HepG2 (cell line): ENCODE results near the gene CCDC9B. TPM values are rescaled to one million over a fixed set of nuclear protein-coding genes. Genes with fewer than 3 reads are reported as not detected.

Experiments
- ATAC-seq: fragments of 200-7000 bp; cut with Tn5 transposase; 3 replicates; pipeline ENCODE4 v1.9.1; 2020; ENCODE audit warnings: mild to moderate bottlenecking, moderate library complexity
- BruUV-seq: library from RNA; stranded (reverse); fragments of 400-500 nt; replicated peaks from 2 replicates; lab custom pipeline; 2021; lab: Mats Ljungman, UMichigan
- CTCF ChIA-PET: fragments of 300-600 bp; formaldehyde crosslinking; extraction: SDS; loops from one replicate; lab custom pipeline; 2021; ENCODE audit warnings: low total read pairs, inconsistent platforms, low intra/inter-chr PET ratio; lab: Yijun Ruan, JAX
- POLR2A ChIA-PET: fragments of 350-600 bp; sonication (Branson Sonifier 250); formaldehyde crosslinking; loops from one replicate; lab custom pipeline; 2020; ENCODE audit warnings: antibody characterized with exemption, inconsistent platforms; lab: Yijun Ruan, JAX
- DNase-seq: peaks from one replicate; pipeline ENCODE4 v3.0.0-alpha.2; 2015; ENCODE audit warnings: low spot score
- FAIRE-seq: peaks from 3 replicates; lab custom pipeline; 2011; peaks lifted over from hg19 to GRCh38; lab: Jason Lieb, UNC
- H2AFZ ChIP-seq: one replicate; pipeline ENCODE4 v1.6.1; 2011; ENCODE audit warnings: low read length, inconsistent platforms
- H3K27ac ChIP-seq: fragments of 300-600 bp; 3 replicates; pipeline ENCODE4 v1.8.0; 2011; ENCODE audit warnings: mixed run types, mild to moderate bottlenecking, mixed read lengths, low read length, inconsistent platforms; ENCODE audit not compliant: insufficient read depth; ENCODE audit errors: extremely low read length
- H3K27me3 ChIP-seq, 2 experiments: fragments of 200-600 bp in 1 of 2; 2 replicates in 1 of 2; 3 replicates in 1 of 2; pipeline versions ENCODE4 v1.6.0 to v1.8.0; 2011; ENCODE audit warnings: low read length in 2 of 2, mild to moderate bottlenecking in 2 of 2, moderate library complexity in 2 of 2, inconsistent platforms in 1 of 2; ENCODE audit not compliant: insufficient read depth in 2 of 2, control insufficient read depth in 1 of 2
- H3K36me3 ChIP-seq, 2 experiments: fragments of 200-600 bp in 1 of 2; replicated peaks in 1 of 2; 2 replicates in 1 of 2; 3 replicates in 1 of 2; pipeline versions ENCODE4 v1.5.1 to v1.8.0; 2011; ENCODE audit warnings: low read length in 2 of 2, inconsistent platforms in 1 of 2; ENCODE audit not compliant: insufficient read depth in 2 of 2, control insufficient read depth in 1 of 2
- H3K4me1 ChIP-seq: 2 replicates; pipeline ENCODE4 v1.5.1; 2012; ENCODE audit warnings: low read length, inconsistent platforms; ENCODE audit not compliant: insufficient read depth
- H3K4me2 ChIP-seq: 2 replicates; pipeline ENCODE4 v1.6.0; 2011; ENCODE audit warnings: low read depth, low read length, inconsistent platforms
- H3K4me3 ChIP-seq, 3 experiments: fragments of 200-600 bp in 1 of 3; sonication (generic), shearing (Covaris generic) in 1 of 3; replicated peaks in 1 of 3; 2 replicates each; pipeline ENCODE4 v1.5.1; 2011 to 2016; ENCODE audit warnings: low read length in 3 of 3, inconsistent platforms in 2 of 3, low read depth in 2 of 3, mild to moderate bottlenecking in 2 of 3, control low read depth in 1 of 3, mixed read lengths in 1 of 3; ENCODE audit not compliant: insufficient read depth in 1 of 3
- H3K79me2 ChIP-seq: one replicate; pipeline ENCODE4 v1.6.1; 2011; ENCODE audit warnings: low read length, inconsistent platforms; ENCODE audit not compliant: insufficient read depth
- H3K9ac ChIP-seq: 2 replicates; pipeline ENCODE4 v1.6.0; 2011; ENCODE audit warnings: mild to moderate bottlenecking, low read depth, low read length, inconsistent platforms; ENCODE audit not compliant: insufficient read depth
- H3K9me3 ChIP-seq: 2 replicates; pipeline ENCODE4 v1.5.1; 2012; ENCODE audit warnings: mild to moderate bottlenecking, low read length
- H4K20me1 ChIP-seq: 2 replicates; pipeline ENCODE4 v1.6.0; 2011; ENCODE audit warnings: inconsistent platforms, mild to moderate bottlenecking, low read length, moderate library complexity; ENCODE audit not compliant: insufficient read depth
- CTCF ChIP-seq: sonication (generic); formaldehyde crosslinking; IDR thresholded peaks from 2 replicates; pipeline ENCODE4 v1.5.0; 2020; ENCODE audit warnings: mild to moderate bottlenecking, missing genetic modification reagents, moderate library complexity
- FLYWCH1 ChIP-seq: sonication (generic); formaldehyde crosslinking; IDR thresholded peaks from 2 replicates; pipeline ENCODE4 v1.8.1; 2023; ENCODE audit warnings: mild to moderate bottlenecking, missing genetic modification reagents
- FOXO1 ChIP-seq: sonication (generic); formaldehyde crosslinking; IDR thresholded peaks from 2 replicates; pipeline ENCODE4 v1.4.0; 2020; ENCODE audit warnings: missing genetic modification reagents
- HINFP ChIP-seq: sonication (generic); formaldehyde crosslinking; IDR thresholded peaks from 2 replicates; pipeline ENCODE4 v1.4.0; 2020; ENCODE audit warnings: low read depth, mild to moderate bottlenecking, missing genetic modification reagents
- HMG20B ChIP-seq: conservative IDR thresholded peaks from 2 replicates; pipeline ENCODE4 v1.6.1; 2016; ENCODE audit warnings: missing genetic modification reagents, missing compliant biosample characterization
- PATZ1 ChIP-seq: sonication (generic); formaldehyde crosslinking; IDR thresholded peaks from 2 replicates; pipeline ENCODE4 v1.4.0; 2020; ENCODE audit warnings: missing genetic modification reagents
- PCBP1 ChIP-seq: fragments of 200-400 bp; formaldehyde crosslinking; IDR thresholded peaks from 2 replicates; pipeline ENCODE4 v1.6.1; 2017; ENCODE audit warnings: mild to moderate bottlenecking, low read depth, low read length, borderline replicate concordance
- SOX6 ChIP-seq, 2 experiments: fragments of 450-650 bp in 1 of 2; sonication (generic) in 1 of 2; formaldehyde crosslinking in 1 of 2; IDR thresholded peaks; 2 replicates each; pipeline versions ENCODE4 v1.4.0 to v1.6.1; 2017 to 2020; ENCODE audit warnings: antibody characterized with exemption in 1 of 2, mild to moderate bottlenecking in 1 of 2, missing genetic modification reagents in 1 of 2
- ZNF20 ChIP-seq: sonication (generic); formaldehyde crosslinking; IDR thresholded peaks from 2 replicates; pipeline ENCODE4 v1.4.0; 2020; ENCODE audit warnings: mild to moderate bottlenecking, moderate library complexity, missing genetic modification reagents
- ZXDC ChIP-seq: sonication (generic); formaldehyde crosslinking; IDR thresholded peaks from 2 replicates; pipeline ENCODE4 v1.5.0; 2020; ENCODE audit warnings: mild to moderate bottlenecking, missing genetic modification reagents
- WGBS: methylation state at CpG from one replicate; pipeline ENCODE4 v1.1.6; 2017; ENCODE audit warnings: low lambda C conversion rate; 5-methylcytosine and 5-hydroxymethylcytosine counted together
- in situ Hi-C: cut with HindIII; loops from 2 replicates; pipeline ENCODE4 v1.10.0; 2017; ENCODE audit warnings: low pct_unique_long_range_greater_than_20kb; ENCODE audit not compliant: extremely low pct_ligation_motif_present
- intact Hi-C: fragments of 100-400 bp; cut with micrococcal nuclease; formaldehyde crosslinking; loops from one replicate; pipeline ENCODE4 v1.10.0; 2022; ENCODE audit not compliant: unreplicated experiment
- polyA plus RNA-seq, 8 experiments: library from polyadenylated mRNA; depleted of rRNA in 3 of 8; stranded (reverse) in 7 of 8; unstranded in 1 of 8; fragments of >200 nt; fragmentation: Illumina TruSeq in 4 of 8; extraction: Trizol in 4 of 8; gene quantifications; 2 replicates each; pipeline versions ENCODE4 v1.2.1 to v1.2.3, GENCODE V29; 2011 to 2016; ENCODE audit warnings: low read depth in 4 of 8, missing spikeins in 1 of 8, mixed read lengths in 1 of 8; ENCODE audit not compliant: insufficient read depth in 1 of 8
- total RNA-seq, 5 experiments: library from RNA; depleted of rRNA; stranded (reverse); fragments of >200 nt; fragmentation: Illumina TruSeq; extraction: Trizol; gene quantifications; 2 replicates each; pipeline ENCODE4 v1.2.3, GENCODE V29; 2016; ENCODE audit warnings: low read depth in 1 of 5

The CCDC9B gene
- total and polyA plus RNA-seq, 2 of the 13 experiments (the other 11 are each of a cell fraction or from before 2014, with no cell fraction given): 0.98 to 1.6 TPM

- Histone ChIP-seq H3K36me3 (no peaks in the 10 kb centered on the region), H3K9me3 (no peaks in the 10 kb centered on the region), H2AFZ (no peak overlapping the region), H3K79me2 (no peaks in the 10 kb centered on the region), H3K4me2 (peak overlapping the region; percentile 81), H3K27me3 (peaks cover 3 to 52% of the 10 kb centered on the region in 2 experiments), H4K20me1 (no peaks in the 10 kb centered on the region), H3K9ac (no peak overlapping the region), H3K4me3 (peak overlapping the region; percentile 42 to 67 (median 58)), H3K4me1 (peaks cover 19% of the 10 kb centered on the region), H3K27ac (no peak overlapping the region)
- no TSS peak for BruUV-seq
- POLR2A ChIA-PET: no interaction called here
- FAIRE-seq: no peak
- intact Hi-C loops: no loop called here
- in situ Hi-C loops: no loop called here
- WGBS: 7% methylated on average over 22 of the region's 31 CpGs
- CTCF ChIA-PET: no interaction called here
- peak; percentile 4; the same call in 1 of the 3 replicates for ATAC-seq
- DNase-seq: no peak
- TF ChIP-seq CTCF (peak; percentile 44), PCBP1 (0 out of 2 replicates have a peak, but pooled peaks have one; percentile 45), ZXDC (CRISPR knock-in tag) (no peak), HINFP (no peak), FLYWCH1 (CRISPR knock-in tag) (no peak), PATZ1 (CRISPR knock-in tag) (peak; percentile 63), HMG20B (CRISPR knock-in tag) (no peak), ZNF20 (CRISPR knock-in tag) (no peak), FOXO1 (CRISPR knock-in tag) (no peak), SOX6 (IDR thresholded peaks at IDR 0.05) (no peak), SOX6 (CRISPR knock-in tag; IDR thresholded peaks at IDR 0.05) (0 out of 2 replicates have a peak, but pooled peaks have one; percentile 9)
Observed at GRCh38 chr15:40358471-40359353, 18.0 kb upstream of the CCDC9B start.
